ENCODE results near the gene INTS3.

DNA sequence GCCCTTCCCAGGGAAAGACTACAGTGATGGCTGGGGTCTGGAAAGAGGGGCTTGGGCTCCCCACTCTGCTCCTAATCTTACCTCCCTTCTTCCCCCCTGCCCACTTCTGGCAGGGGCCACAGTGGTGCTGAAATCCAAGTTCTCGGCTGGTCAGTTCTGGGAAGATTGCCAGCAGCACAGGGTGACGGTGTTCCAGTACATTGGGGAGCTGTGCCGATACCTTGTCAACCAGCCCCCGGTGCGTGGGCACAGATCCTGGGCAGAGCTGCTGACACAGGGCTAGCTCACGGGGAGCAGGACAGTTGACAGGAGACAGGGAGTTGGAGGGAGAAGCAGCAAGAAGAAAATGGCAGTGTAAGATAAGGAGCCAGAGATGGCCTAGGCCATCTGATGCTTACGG, 49.8 kb downstream of the INTS3 start:
- TF ChIP-seq, protein P1, sequence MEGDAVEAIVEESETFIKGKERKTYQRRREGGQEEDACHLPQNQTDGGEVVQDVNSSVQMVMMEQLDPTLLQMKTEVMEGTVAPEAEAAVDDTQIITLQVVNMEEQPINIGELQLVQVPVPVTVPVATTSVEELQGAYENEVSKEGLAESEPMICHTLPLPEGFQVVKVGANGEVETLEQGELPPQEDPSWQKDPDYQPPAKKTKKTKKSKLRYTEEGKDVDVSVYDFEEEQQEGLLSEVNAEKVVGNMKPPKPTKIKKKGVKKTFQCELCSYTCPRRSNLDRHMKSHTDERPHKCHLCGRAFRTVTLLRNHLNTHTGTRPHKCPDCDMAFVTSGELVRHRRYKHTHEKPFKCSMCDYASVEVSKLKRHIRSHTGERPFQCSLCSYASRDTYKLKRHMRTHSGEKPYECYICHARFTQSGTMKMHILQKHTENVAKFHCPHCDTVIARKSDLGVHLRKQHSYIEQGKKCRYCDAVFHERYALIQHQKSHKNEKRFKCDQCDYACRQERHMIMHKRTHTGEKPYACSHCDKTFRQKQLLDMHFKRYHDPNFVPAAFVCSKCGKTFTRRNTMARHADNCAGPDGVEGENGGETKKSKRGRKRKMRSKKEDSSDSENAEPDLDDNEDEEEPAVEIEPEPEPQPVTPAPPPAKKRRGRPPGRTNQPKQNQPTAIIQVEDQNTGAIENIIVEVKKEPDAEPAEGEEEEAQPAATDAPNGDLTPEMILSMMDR (IDR thresholded peaks at IDR 0.05 in 4 of 5, conservative IDR thresholded peaks at IDR 0.05 in 1 of 5), result no peak
- TF ChIP-seq POLR2A (IDR thresholded peaks at IDR 0.05), result no peak
